HG03469 (cell line): ENCODE data around the gene CD248.
A peak's percentile ranks its signal among the peaks of the same experiment; 100 is the strongest.
"Not testable (repeated sequence)": the region's sequence is repeated elsewhere in the genome, so short reads cannot be mapped to it uniquely, and the experiment has no call there.

ENCODE experiments used
- ATAC-seq: cut with Tn5 transposase; IDR thresholded peaks from one replicate; pipeline ENCODE4 v1.9.1; 2021; ENCODE audit warnings: mild to moderate bottlenecking, moderate library complexity, moderate number of reproducible peaks; ENCODE audit not compliant: unreplicated experiment

Gene CD248

GRCh38 chr11:66278363-66279091, 38.3 kb downstream of the CD248 start:
- ATAC-seq, result no peak

DNA sequence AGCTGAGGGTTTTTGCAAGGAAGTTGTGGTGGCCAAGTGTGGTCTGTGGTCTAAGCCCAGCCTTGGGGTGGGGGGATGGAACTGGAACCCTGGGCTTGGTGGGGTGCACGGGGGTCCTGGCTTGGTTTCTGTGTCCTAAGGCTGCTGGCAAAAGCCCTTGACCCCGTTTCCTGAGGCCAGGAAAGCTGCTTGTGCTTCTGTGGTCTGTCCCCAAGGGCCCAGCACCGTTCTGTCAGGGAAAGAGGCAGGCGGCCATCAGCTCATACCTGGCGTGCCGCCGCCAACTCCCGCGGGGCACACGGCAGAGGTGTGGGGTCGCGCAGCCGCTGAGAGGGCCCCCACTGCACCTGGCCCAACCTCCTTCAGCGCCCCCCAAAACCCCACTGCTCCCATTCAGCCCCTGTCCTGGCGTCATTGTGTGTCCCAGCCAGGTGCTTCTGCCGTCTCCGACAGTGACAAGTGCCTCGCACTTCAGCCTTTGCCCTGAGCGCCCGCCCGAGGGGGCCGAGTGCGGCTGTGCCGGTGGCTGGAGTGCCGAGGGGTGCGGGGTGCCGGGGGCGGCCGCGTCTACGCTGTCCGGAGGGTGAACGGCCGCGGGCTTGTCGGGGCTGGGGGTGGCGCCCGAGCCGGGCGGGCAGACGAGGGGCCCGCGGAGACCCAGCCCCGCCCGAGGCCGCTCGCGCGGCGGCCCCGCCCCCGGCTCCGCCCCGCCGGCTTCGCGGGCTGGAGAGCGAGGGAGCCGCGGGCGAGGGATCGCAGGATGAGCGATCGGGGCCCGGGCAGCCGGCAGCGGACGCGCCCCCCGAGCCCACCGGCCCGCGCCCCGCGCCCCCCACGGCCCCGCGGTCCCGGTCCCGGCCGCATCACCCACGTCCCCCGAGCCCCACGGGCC, 39.1 kb downstream of the CD248 start, which contains the start of gene CNIH2:
Gene CNIH2 (plus strand): TSS at position 705 of the 892 bp plus-strand sequence. CDS start 282 bp downstream, outside the sequence.
- ATAC-seq, result no peak

DNA sequence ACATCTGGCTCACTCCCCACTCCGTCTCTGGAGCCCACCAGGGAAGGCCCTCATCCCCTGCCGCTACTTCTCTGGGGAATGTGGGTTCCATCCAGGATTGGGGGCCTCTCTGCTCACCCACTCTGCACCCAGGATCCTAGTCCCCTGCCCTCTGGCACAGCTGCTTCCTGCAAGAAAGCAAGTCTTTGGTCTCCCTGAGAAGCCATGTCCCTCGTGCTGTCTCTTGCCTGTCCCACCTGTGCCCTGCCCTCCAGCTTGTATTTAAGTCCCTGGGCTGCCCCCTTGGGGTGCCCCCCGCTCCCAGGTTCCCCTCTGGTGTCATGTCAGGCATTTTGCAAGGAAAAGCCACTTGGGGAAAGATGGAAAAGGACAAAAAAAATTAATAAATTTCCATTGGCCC, 39.8 kb downstream of the CD248 start:
- not testable (repeated sequence) for ATAC-seq

DNA sequence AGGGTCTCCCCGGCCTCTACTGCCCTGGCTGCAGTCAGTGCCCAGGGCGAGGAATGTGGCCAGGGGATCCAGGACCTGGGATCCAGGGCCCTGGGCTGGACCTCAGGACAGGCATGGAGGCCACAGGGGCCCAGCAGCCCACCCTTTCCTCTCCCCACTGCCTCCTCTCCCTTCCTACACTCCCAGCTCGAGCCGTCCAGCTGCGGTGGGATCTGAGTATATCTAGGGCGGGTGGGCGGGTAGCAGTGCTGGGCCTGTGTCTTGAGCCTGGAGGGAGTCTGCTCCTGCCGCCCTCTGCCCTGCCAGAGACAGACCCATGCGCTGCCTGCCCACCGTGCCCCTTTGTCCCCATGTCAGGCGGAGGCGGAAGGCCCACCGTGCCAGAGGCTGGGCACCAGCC, 40.2 kb downstream of the CD248 start:
- ATAC-seq, result not testable (repeated sequence)

DNA sequence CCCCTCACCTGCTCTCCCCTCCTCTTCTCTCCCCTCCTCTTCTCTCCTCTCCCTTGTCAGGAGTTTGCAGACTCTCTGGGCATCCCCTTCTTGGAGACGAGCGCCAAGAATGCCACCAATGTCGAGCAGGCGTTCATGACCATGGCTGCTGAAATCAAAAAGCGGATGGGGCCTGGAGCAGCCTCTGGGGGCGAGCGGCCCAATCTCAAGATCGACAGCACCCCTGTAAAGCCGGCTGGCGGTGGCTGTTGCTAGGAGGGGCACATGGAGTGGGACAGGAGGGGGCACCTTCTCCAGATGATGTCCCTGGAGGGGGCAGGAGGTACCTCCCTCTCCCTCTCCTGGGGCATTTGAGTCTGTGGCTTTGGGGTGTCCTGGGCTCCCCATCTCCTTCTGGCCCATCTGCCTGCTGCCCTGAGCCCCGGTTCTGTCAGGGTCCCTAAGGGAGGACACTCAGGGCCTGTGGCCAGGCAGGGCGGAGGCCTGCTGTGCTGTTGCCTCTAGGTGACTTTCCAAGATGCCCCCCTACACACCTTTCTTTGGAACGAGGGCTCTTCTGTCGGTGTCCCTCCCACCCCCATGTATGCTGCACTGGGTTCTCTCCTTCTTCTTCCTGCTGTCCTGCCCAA, 40.7 kb downstream of the CD248 start:
- ATAC-seq, result no peak

DNA sequence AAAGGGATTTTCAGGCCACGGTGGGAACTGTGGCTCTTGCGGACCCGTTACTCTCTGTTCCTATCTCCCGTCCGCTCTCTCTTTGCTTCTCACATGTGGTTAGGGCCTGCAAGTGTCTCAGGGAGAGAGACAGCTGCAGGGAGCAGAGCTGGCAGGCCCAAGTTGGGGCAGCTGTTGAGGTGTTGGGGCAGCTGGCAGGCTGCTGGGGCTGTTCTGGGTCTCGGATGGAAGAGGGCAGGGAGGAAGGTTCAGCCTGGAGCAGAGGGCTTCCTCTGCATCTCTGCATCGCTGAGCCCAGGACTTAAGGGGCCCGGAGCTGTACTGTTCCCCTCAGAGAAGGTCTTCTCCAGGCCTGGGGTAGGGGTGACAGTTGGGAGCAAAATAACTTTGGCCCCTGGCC, 41.4 kb downstream of the CD248 start:
- ATAC-seq, result no peak

GRCh38 chr11:66274219-66274618, 42.6 kb downstream of the CD248 start:
- no peak for ATAC-seq

GRCh38 chr11:66272596-66272995, 44.2 kb downstream of the CD248 start:
- ATAC-seq, result no peak

GRCh38 chr11:66271816-66272215, 45.0 kb downstream of the CD248 start:
- no peak for ATAC-seq

DNA sequence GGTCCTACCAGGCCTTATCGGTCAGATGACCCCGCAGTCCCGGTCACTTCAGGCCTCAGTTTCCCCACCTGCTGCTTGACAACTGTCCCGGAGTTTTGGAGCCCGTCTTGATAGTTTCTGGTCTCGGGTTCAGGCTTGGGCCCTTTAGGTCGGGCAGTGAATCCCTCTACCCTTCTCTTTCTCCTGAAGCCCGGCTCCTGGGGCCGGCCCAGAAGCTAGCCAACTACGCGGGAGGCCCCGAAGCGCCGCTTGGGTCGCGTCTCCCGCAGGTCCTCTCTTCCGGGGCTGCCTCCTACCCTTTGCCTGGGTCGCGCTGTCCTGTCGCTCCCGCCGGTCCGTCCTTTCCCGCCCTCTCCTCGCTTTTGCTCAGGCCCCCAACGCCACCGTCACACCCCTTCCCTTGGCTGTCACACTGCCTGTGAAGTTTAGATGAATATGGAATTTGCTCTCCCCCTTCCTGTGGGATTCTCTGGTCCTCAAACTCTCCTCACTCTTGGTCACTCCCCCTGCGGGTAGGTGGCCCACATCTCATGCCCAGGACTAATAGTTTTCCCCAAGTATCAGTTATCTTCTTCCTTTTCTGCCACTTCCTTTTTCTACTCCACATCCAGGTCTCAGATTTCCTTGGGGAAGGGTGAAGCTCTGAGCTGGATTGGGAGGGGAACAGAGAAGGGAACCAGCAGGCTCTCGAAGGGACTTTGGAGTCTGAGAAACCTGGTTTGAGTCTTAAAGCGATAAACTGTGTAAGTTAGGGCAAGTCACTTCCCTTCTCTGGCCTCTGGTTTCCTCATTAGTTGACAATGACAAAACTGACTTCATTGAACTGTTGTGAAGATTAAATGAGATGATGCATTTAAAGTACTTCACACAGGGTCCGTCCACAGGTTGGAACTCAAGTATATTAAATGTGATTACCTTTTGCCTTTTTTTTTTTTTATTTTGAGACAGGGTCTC, 47.6 kb downstream of the CD248 start:
- no peak for ATAC-seq

- peak; percentile 66 for ATAC-seq
These were observed 48.4 kb downstream of the CD248 start, which contains the start of gene RAB1B for GRCh38 chr11:66268244-66268951. Gene RAB1B (plus strand): TSS chr11:66268639. CDS start chr11:66268680, 41 bp downstream.

- peak; percentile 28 for ATAC-seq
These were observed 49.2 kb downstream of the CD248 start for GRCh38 chr11:66267379-66268243.

DNA sequence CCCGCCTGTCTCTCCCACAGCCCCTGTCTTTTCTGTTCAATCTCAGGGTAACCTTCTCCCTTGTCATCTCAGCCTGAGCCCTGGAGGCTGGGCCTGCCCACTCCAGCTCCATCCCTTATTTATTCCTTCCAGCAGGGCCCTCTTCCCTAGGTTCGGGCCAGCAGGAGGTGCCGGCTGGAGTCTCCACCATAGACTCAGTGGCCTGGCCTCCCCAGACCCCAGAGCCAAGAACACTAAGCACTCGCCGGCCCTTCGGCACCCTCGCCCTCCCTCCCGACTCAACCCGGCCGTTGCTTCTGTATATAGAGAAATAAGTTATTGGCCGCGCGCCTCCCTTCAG, 49.8 kb downstream of the CD248 start:
- ATAC-seq, result no peak

GRCh38 chr11:66266378-66267038, 50.3 kb downstream of the CD248 start:
- no peak for ATAC-seq

DNA sequence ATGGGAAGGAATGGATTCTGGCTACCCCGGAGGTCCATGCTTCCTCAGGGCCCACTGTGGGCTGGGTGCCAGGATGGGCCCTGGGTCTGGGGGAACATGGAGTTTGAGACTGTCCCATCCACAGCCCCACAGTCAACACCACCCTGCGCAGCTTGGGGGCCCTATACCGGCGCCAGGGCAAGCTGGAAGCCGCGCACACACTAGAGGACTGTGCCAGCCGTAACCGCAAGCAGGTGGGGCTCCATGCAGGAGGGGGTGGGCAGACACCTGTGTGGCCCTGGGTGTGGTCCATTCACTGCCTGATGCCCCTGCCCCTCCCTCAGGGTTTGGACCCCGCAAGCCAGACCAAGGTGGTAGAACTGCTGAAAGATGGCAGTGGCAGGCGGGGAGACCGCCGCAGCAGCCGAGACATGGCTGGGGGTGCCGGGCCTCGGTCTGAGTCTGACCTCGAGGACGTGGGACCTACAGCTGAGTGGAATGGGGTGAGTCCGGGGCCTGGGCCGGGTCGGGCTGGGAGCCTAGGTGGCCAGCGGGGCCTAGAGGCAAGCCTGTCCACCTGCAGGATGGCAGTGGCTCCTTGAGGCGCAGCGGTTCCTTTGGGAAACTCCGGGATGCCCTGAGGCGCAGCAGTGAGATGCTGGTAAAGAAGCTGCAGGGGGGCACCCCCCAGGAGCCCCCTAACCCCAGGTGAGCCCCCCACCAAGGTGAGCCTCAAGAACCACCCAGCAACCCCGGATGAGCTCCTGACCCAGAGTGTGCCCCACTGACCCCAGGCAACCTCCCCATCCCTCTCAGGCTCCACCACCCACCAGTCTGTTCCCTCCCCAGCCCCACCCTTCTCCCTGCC, 51.1 kb downstream of the CD248 start:
- ATAC-seq, result no peak

GRCh38 chr11:66264914-66265313, 51.9 kb downstream of the CD248 start:
- ATAC-seq, result no peak
